HepG2 (cell line): ENCODE data around the gene GRID1. TPM values are rescaled to one million over a fixed set of nuclear protein-coding genes. Genes with fewer than 3 reads are reported as not detected.

Source experiments
- ATAC-seq: fragments of 200-7000 bp; cut with Tn5 transposase; 3 replicates; pipeline ENCODE4 v1.9.1; 2020; ENCODE audit warnings: mild to moderate bottlenecking, moderate library complexity
- BruUV-seq: library from RNA; stranded (reverse); fragments of 400-500 nt; replicated peaks from 2 replicates; lab custom pipeline; 2021; lab: Mats Ljungman, UMichigan
- CTCF ChIA-PET: fragments of 300-600 bp; formaldehyde crosslinking; extraction: SDS; loops from one replicate; lab custom pipeline; 2021; ENCODE audit warnings: low total read pairs, inconsistent platforms, low intra/inter-chr PET ratio; lab: Yijun Ruan, JAX
- POLR2A ChIA-PET: fragments of 350-600 bp; sonication (Branson Sonifier 250); formaldehyde crosslinking; loops from one replicate; lab custom pipeline; 2020; ENCODE audit warnings: antibody characterized with exemption, inconsistent platforms; lab: Yijun Ruan, JAX
- DNase-seq: peaks from one replicate; pipeline ENCODE4 v3.0.0-alpha.2; 2015; ENCODE audit warnings: low spot score
- FAIRE-seq: peaks from 3 replicates; lab custom pipeline; 2011; peaks lifted over from hg19 to GRCh38; lab: Jason Lieb, UNC
- H2AFZ ChIP-seq: one replicate; pipeline ENCODE4 v1.6.1; 2011; ENCODE audit warnings: low read length, inconsistent platforms
- H3K27ac ChIP-seq: fragments of 300-600 bp; 3 replicates; pipeline ENCODE4 v1.8.0; 2011; ENCODE audit warnings: mixed run types, mild to moderate bottlenecking, mixed read lengths, low read length, inconsistent platforms; ENCODE audit not compliant: insufficient read depth; ENCODE audit errors: extremely low read length
- H3K27me3 ChIP-seq, 2 experiments: fragments of 200-600 bp in 1 of 2; 2 replicates in 1 of 2; 3 replicates in 1 of 2; pipeline versions ENCODE4 v1.6.0 to v1.8.0; 2011; ENCODE audit warnings: low read length in 2 of 2, mild to moderate bottlenecking in 2 of 2, moderate library complexity in 2 of 2, inconsistent platforms in 1 of 2; ENCODE audit not compliant: insufficient read depth in 2 of 2, control insufficient read depth in 1 of 2
- H3K36me3 ChIP-seq, 2 experiments: fragments of 200-600 bp in 1 of 2; replicated peaks in 1 of 2; 2 replicates in 1 of 2; 3 replicates in 1 of 2; pipeline versions ENCODE4 v1.5.1 to v1.8.0; 2011; ENCODE audit warnings: low read length in 2 of 2, inconsistent platforms in 1 of 2; ENCODE audit not compliant: insufficient read depth in 2 of 2, control insufficient read depth in 1 of 2
- H3K4me1 ChIP-seq: 2 replicates; pipeline ENCODE4 v1.5.1; 2012; ENCODE audit warnings: low read length, inconsistent platforms; ENCODE audit not compliant: insufficient read depth
- H3K4me2 ChIP-seq: 2 replicates; pipeline ENCODE4 v1.6.0; 2011; ENCODE audit warnings: low read depth, low read length, inconsistent platforms
- H3K4me3 ChIP-seq, 3 experiments: fragments of 200-600 bp in 1 of 3; sonication (generic), shearing (Covaris generic) in 1 of 3; replicated peaks in 1 of 3; 2 replicates each; pipeline ENCODE4 v1.5.1; 2011 to 2016; ENCODE audit warnings: low read length in 3 of 3, inconsistent platforms in 2 of 3, low read depth in 2 of 3, mild to moderate bottlenecking in 2 of 3, control low read depth in 1 of 3, mixed read lengths in 1 of 3; ENCODE audit not compliant: insufficient read depth in 1 of 3
- H3K79me2 ChIP-seq: one replicate; pipeline ENCODE4 v1.6.1; 2011; ENCODE audit warnings: low read length, inconsistent platforms; ENCODE audit not compliant: insufficient read depth
- H3K9ac ChIP-seq: 2 replicates; pipeline ENCODE4 v1.6.0; 2011; ENCODE audit warnings: mild to moderate bottlenecking, low read depth, low read length, inconsistent platforms; ENCODE audit not compliant: insufficient read depth
- H3K9me3 ChIP-seq: 2 replicates; pipeline ENCODE4 v1.5.1; 2012; ENCODE audit warnings: mild to moderate bottlenecking, low read length
- H4K20me1 ChIP-seq: 2 replicates; pipeline ENCODE4 v1.6.0; 2011; ENCODE audit warnings: inconsistent platforms, mild to moderate bottlenecking, low read length, moderate library complexity; ENCODE audit not compliant: insufficient read depth
- MED13 ChIP-seq: sonication (generic); formaldehyde crosslinking; IDR thresholded peaks from 2 replicates; pipeline ENCODE4 v1.5.0; 2020; ENCODE audit warnings: missing genetic modification reagents
- MEIS1 ChIP-seq: sonication (generic); formaldehyde crosslinking; IDR thresholded peaks from 2 replicates; pipeline ENCODE4 v1.9.0; 2021; ENCODE audit warnings: mild to moderate bottlenecking, missing genetic modification reagents, moderate library complexity, borderline replicate concordance
- PAWR ChIP-seq: sonication (generic); formaldehyde crosslinking; IDR thresholded peaks from 2 replicates; pipeline ENCODE4 v1.4.0; 2020; ENCODE audit warnings: missing genetic modification reagents, mild to moderate bottlenecking, borderline replicate concordance
- SALL2 ChIP-seq: sonication (generic); formaldehyde crosslinking; IDR thresholded peaks from 2 replicates; pipeline ENCODE4 v1.8.1; 2023; ENCODE audit warnings: mild to moderate bottlenecking, missing genetic modification reagents, inconsistent platforms
- ZNF20 ChIP-seq: sonication (generic); formaldehyde crosslinking; IDR thresholded peaks from 2 replicates; pipeline ENCODE4 v1.4.0; 2020; ENCODE audit warnings: mild to moderate bottlenecking, moderate library complexity, missing genetic modification reagents
- WGBS: methylation state at CpG from one replicate; pipeline ENCODE4 v1.1.6; 2017; ENCODE audit warnings: low lambda C conversion rate; 5-methylcytosine and 5-hydroxymethylcytosine counted together
- in situ Hi-C: cut with HindIII; loops from 2 replicates; pipeline ENCODE4 v1.10.0; 2017; ENCODE audit warnings: low pct_unique_long_range_greater_than_20kb; ENCODE audit not compliant: extremely low pct_ligation_motif_present
- intact Hi-C: fragments of 100-400 bp; cut with micrococcal nuclease; formaldehyde crosslinking; loops from one replicate; pipeline ENCODE4 v1.10.0; 2022; ENCODE audit not compliant: unreplicated experiment
- polyA plus RNA-seq, 8 experiments: library from polyadenylated mRNA; depleted of rRNA in 3 of 8; stranded (reverse) in 7 of 8; unstranded in 1 of 8; fragments of >200 nt; fragmentation: Illumina TruSeq in 4 of 8; extraction: Trizol in 4 of 8; gene quantifications; 2 replicates each; pipeline versions ENCODE4 v1.2.1 to v1.2.3, GENCODE V29; 2011 to 2016; ENCODE audit warnings: low read depth in 4 of 8, missing spikeins in 1 of 8, mixed read lengths in 1 of 8; ENCODE audit not compliant: insufficient read depth in 1 of 8
- total RNA-seq, 5 experiments: library from RNA; depleted of rRNA; stranded (reverse); fragments of >200 nt; fragmentation: Illumina TruSeq; extraction: Trizol; gene quantifications; 2 replicates each; pipeline ENCODE4 v1.2.3, GENCODE V29; 2016; ENCODE audit warnings: low read depth in 1 of 5
- TF ChIP-seq, protein P1 (sequence below): sonication (generic); formaldehyde crosslinking; IDR thresholded peaks from 2 replicates; pipeline ENCODE4 v1.4.0; 2020; ENCODE audit warnings: mild to moderate bottlenecking, missing genetic modification reagents
- TF ChIP-seq, protein P2 (sequence below): sonication (generic); formaldehyde crosslinking; IDR thresholded peaks from 2 replicates; pipeline ENCODE4 v1.5.1; 2020; ENCODE audit warnings: missing genetic modification reagents, mild to moderate bottlenecking, borderline replicate concordance
- TF ChIP-seq, protein P3 (sequence below): sonication (generic); formaldehyde crosslinking; IDR thresholded peaks from 2 replicates; pipeline ENCODE4 v1.5.0; 2020; ENCODE audit warnings: missing genetic modification reagents, mild to moderate bottlenecking, borderline replicate concordance

Gene GRID1
- total and polyA plus RNA-seq, 2 of the 13 experiments (the other 11 are each of a cell fraction or from before 2014, with no cell fraction given), result 0.05 TPM; not detected in 1

GRCh38 chr10:86105640-86106039 is 261.0 kb downstream of the GRID1 start:
- WGBS, result 35% methylated on average over 3 of the region's 4 CpGs
- Histone ChIP-seq H3K79me2 (no peaks in the 10 kb centered on the region), H4K20me1 (no peaks in the 10 kb centered on the region), H2AFZ (no peak overlapping the region)
- BruUV-seq, result no TSS peak
- intact Hi-C loops, result no loop called here
- no peak for DNase-seq
- POLR2A ChIA-PET, result no interaction called here
- TF ChIP-seq, protein P1, sequence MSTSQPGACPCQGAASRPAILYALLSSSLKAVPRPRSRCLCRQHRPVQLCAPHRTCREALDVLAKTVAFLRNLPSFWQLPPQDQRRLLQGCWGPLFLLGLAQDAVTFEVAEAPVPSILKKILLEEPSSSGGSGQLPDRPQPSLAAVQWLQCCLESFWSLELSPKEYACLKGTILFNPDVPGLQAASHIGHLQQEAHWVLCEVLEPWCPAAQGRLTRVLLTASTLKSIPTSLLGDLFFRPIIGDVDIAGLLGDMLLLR (CRISPR knock-in tag), result no peak
- TF ChIP-seq PAWR, result no peak
- TF ChIP-seq MED13 (CRISPR knock-in tag), result no peak
- TF ChIP-seq, protein P2, sequence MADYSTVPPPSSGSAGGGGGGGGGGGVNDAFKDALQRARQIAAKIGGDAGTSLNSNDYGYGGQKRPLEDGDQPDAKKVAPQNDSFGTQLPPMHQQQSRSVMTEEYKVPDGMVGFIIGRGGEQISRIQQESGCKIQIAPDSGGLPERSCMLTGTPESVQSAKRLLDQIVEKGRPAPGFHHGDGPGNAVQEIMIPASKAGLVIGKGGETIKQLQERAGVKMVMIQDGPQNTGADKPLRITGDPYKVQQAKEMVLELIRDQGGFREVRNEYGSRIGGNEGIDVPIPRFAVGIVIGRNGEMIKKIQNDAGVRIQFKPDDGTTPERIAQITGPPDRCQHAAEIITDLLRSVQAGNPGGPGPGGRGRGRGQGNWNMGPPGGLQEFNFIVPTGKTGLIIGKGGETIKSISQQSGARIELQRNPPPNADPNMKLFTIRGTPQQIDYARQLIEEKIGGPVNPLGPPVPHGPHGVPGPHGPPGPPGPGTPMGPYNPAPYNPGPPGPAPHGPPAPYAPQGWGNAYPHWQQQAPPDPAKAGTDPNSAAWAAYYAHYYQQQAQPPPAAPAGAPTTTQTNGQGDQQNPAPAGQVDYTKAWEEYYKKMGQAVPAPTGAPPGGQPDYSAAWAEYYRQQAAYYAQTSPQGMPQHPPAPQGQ (CRISPR knock-in tag), result no peak
- no peak for TF ChIP-seq ZNF20 (CRISPR knock-in tag)
- TF ChIP-seq, protein P3, sequence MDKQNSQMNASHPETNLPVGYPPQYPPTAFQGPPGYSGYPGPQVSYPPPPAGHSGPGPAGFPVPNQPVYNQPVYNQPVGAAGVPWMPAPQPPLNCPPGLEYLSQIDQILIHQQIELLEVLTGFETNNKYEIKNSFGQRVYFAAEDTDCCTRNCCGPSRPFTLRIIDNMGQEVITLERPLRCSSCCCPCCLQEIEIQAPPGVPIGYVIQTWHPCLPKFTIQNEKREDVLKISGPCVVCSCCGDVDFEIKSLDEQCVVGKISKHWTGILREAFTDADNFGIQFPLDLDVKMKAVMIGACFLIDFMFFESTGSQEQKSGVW (CRISPR knock-in tag), result no peak
- no peak for TF ChIP-seq SALL2
- TF ChIP-seq MEIS1 (CRISPR knock-in tag), result no peak
- TF ChIP-seq, all 625 proteins: peak for 0
- in situ Hi-C loops, result no loop called here
- ATAC-seq, result no peak
- CTCF ChIA-PET, result no interaction called here
- H3K36me3 ChIP-seq, result no peaks in the 10 kb centered on the region
- peaks cover 0 to 1% of the 10 kb centered on the region in 2 experiments; a peak in 1 of 5 replicates for H3K27me3 ChIP-seq
- H3K4me3 ChIP-seq, result no peak overlapping the region
- no peak overlapping the region for H3K27ac ChIP-seq
- no peak overlapping the region for H3K4me2 ChIP-seq
- H3K4me1 ChIP-seq, result no peaks in the 10 kb centered on the region
- no peaks in the 10 kb centered on the region for H3K9me3 ChIP-seq
- no peak for FAIRE-seq
- H3K9ac ChIP-seq, result no peak overlapping the region
